ENCODE data around the gene KATNBL1. TPM values are rescaled to one million over a fixed set of nuclear protein-coding genes. Genes with fewer than 3 reads are reported as not detected.

Gene KATNBL1, protein sequence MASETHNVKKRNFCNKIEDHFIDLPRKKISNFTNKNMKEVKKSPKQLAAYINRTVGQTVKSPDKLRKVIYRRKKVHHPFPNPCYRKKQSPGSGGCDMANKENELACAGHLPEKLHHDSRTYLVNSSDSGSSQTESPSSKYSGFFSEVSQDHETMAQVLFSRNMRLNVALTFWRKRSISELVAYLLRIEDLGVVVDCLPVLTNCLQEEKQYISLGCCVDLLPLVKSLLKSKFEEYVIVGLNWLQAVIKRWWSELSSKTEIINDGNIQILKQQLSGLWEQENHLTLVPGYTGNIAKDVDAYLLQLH
- total RNA-seq (ENCODE audit: low replicate concordance): 31.7 and 57.3 TPM in 2 replicates

DNA sequence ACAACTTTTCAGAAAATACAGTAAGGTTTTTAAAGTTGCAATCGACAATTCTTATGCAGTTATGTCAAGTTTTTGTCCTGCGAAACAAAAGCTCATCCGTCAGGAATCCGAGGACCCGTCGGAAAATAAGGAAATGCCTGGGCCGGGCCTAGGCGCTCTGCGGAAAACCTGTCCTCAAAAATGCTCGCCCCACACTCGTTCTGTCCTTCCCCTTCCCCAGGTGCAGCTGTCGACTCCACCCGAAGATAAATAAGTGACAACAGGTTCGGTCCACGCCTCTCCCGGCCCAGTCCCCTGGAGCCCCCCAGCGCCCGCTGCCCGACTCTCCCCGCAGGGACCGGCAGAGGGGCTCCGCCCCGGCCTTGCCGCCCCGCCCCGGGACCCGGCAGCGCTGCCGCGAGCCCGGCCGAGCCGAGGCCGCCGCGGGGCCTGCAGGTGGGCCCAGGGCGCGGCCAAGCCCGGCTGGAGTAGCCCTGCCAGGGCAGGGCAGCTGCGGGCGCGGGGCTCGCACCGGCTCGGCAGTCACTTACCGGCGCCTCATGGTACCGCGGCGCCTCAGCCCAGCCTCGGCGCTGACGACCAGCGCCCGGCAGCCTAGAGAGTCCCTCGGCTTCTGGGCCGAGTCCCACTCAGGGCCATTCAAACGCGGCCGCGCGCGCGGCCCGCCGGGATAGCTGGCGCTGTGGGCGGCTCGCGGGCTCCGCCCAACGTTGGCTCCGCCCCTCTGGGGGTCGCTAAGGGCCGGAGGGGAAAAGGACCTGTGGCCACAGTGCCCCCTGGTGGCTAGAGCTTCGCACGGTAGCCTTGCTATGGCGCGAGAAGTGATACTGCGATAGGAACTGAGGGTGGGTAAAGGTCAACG, at the start of gene KATNBL1:
TSS of gene KATNBL1 (minus strand) at position 676 of the 862 bp plus-strand sequence. CDS start 46,420 bp downstream, outside the sequence.
- peak within 1 kb of the TSS; percentile 82 for H3K4me3 ChIP-seq (ENCODE audit: low read depth, low read length)
- TF ChIP-seq CTCF (IDR thresholded peaks at IDR 0.05; ENCODE audit: insufficient read depth, low read length): peak; percentile 88
- DNase-seq (ENCODE audit: low read depth): peak; percentile 91

- no peak for TF ChIP-seq CTCF (IDR thresholded peaks at IDR 0.05; ENCODE audit: insufficient read depth, low read length)
- no peak for DNase-seq (ENCODE audit: low read depth)
- H3K4me3 ChIP-seq (ENCODE audit: low read depth, low read length): no peak overlapping the region
These were observed 49.7 kb upstream of the KATNBL1 start for GRCh38 chr15:34259566-34259965.

DNA sequence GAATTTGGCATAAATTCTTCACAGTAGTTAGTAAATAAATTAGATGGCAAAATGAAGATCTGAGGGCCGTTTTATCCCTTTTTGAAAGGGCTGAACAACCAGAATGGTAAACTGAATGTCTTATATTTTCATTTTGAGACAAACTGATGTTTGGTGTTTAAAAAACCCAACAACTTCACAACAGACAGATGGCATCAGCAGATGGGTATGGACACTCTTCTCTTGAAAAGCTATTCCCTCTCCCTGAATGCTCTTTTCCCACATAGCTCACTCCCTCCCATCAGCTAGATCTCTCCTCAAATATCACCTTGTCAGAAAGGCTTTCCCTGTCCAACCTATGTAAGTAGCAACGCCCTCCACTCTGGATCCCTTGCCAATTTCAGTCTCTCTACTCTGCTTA, 48.3 kb upstream of the KATNBL1 start:
- no peak for TF ChIP-seq CTCF (IDR thresholded peaks at IDR 0.05; ENCODE audit: insufficient read depth, low read length)
- no peak for DNase-seq (ENCODE audit: low read depth)
- no peak overlapping the region for H3K4me3 ChIP-seq (ENCODE audit: low read depth, low read length)

DNA sequence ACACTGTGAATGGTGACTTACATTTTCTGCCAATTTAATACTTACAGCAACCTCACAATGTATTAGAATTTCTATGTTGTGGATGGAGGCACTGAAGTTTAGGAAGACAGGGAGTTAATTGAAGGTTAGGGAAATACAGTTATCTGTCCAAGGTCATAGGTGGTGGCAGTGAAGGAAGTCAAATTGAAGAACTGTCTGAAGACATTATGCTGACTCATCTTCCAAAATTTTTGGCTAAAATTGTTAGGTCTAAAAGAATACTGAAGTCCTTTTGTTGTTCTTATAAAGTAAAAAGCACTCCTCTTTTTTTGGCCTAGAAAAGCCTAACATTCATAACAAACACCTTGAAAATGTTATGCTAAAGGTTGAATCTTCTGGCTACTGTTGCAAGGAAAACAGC, 42.6 kb upstream of the KATNBL1 start:
- H3K4me3 ChIP-seq (ENCODE audit: low read depth, low read length): no peak overlapping the region
- no peak for DNase-seq (ENCODE audit: low read depth)
- TF ChIP-seq CTCF (IDR thresholded peaks at IDR 0.05; ENCODE audit: insufficient read depth, low read length): no peak

DNA sequence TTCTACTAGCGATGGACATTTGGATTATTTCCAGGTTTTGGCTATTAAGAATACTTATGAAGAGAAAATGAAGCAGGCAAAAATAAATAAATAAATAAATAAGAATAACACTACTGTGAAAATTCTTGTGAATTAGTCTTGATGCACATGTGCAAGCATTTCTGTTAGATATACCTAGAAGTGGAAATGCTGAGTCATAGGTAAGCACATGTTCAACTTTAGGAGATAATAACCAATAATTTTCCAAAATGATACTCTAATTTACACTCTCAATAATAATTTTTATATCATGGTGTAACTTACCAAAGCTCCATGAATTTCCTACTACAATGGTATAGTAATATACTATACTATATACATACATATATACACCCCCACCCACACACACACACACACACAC, 38.3 kb upstream of the KATNBL1 start:
- no peak overlapping the region for H3K4me3 ChIP-seq (ENCODE audit: low read depth, low read length)
- no peak for TF ChIP-seq CTCF (IDR thresholded peaks at IDR 0.05; ENCODE audit: insufficient read depth, low read length)
- no peak for DNase-seq (ENCODE audit: low read depth)

- no peak for DNase-seq (ENCODE audit: low read depth)
- no peak overlapping the region for H3K4me3 ChIP-seq (ENCODE audit: low read depth, low read length)
- TF ChIP-seq CTCF (IDR thresholded peaks at IDR 0.05; ENCODE audit: insufficient read depth, low read length): no peak
These were observed 36.5 kb upstream of the KATNBL1 start for GRCh38 chr15:34246276-34246976.

All from fibroblast of the aortic adventitia (primary cell).